Panc1 (cell line): ENCODE results near the gene TBC1D10B. TPM values are rescaled to one million over a fixed set of nuclear protein-coding genes. Genes with fewer than 3 reads are reported as not detected.

ENCODE experiments used
- ATAC-seq: fragments of 200-7000 bp; cut with Tn5 transposase; 2 replicates; pipeline ENCODE4 v1.9.1; 2020; ENCODE audit warnings: mild to moderate bottlenecking, moderate library complexity
- BruUV-seq: library from RNA; stranded (reverse); fragments of 400-500 nt; replicated peaks from 2 replicates; lab custom pipeline; 2021; lab: Mats Ljungman, UMichigan
- CTCF ChIA-PET: fragments of 300-600 bp; sonication (Branson Sonifier 250); formaldehyde crosslinking; loops from one replicate; lab custom pipeline; 2022; ENCODE audit warnings: antibody characterized with exemption; lab: Charles Lee
- POLR2A ChIA-PET: fragments of 300-600 bp; sonication (Branson Sonifier 250); formaldehyde crosslinking; loops from one replicate; lab custom pipeline; 2022; ENCODE audit warnings: antibody characterized with exemption; lab: Charles Lee
- DNase-seq: peaks from one replicate; pipeline ENCODE4 v3.0.0-alpha.2; 2010; ENCODE audit warnings: low read depth, low spot score
- H3K27ac ChIP-seq: 2 replicates; pipeline ENCODE4 v1.5.1; 2011; ENCODE audit warnings: mild to moderate bottlenecking, low read length, inconsistent platforms
- H3K27me3 ChIP-seq: fragments of 200-500 bp; sonication (Bioruptor generic); 2 replicates; pipeline ENCODE4 v1.6.0; 2014; ENCODE audit warnings: low read length, inconsistent platforms; ENCODE audit not compliant: control insufficient read depth, insufficient read depth
- H3K36me3 ChIP-seq: fragments of 200-500 bp; sonication (Bioruptor generic); 2 replicates; pipeline ENCODE4 v1.5.1; 2014; ENCODE audit warnings: inconsistent platforms, mild to moderate bottlenecking, low read length, moderate library complexity; ENCODE audit not compliant: control insufficient read depth, insufficient read depth
- H3K4me1 ChIP-seq: 2 replicates; pipeline ENCODE4 v1.5.1; 2011; ENCODE audit warnings: inconsistent platforms, mild to moderate bottlenecking, low read length, moderate library complexity; ENCODE audit not compliant: control insufficient read depth, insufficient read depth
- H3K4me3 ChIP-seq, 2 experiments: 2 replicates each; pipeline ENCODE4 v1.5.1; 2011 to 2012; ENCODE audit warnings: low read depth in 2 of 2, low read length in 2 of 2, mild to moderate bottlenecking in 2 of 2, inconsistent platforms in 1 of 2, moderate library complexity in 1 of 2
- H3K9me3 ChIP-seq: fragments of 200-500 bp; sonication (Bioruptor generic); 2 replicates; pipeline ENCODE4 v1.5.1; 2014; ENCODE audit warnings: low read depth, mild to moderate bottlenecking, inconsistent platforms, low read length, moderate library complexity; ENCODE audit not compliant: control insufficient read depth, insufficient read depth
- CTCF ChIP-seq: fragments of 450-650 bp; IDR thresholded peaks from 2 replicates; pipeline ENCODE4 v1.5.1; 2017; ENCODE audit warnings: mild to moderate bottlenecking
- POLR2AphosphoS5 ChIP-seq: IDR thresholded peaks from 2 replicates; pipeline ENCODE4 v1.6.1; 2012; ENCODE audit warnings: mild to moderate bottlenecking, low read depth, low read length, moderate library complexity
- REST ChIP-seq, 2 experiments: IDR thresholded peaks; 2 replicates each; pipeline ENCODE4 v1.6.1; 2011 to 2012; ENCODE audit warnings: low read depth in 2 of 2, control low read depth in 1 of 2, low read length in 1 of 2, mild to moderate bottlenecking in 1 of 2, moderate library complexity in 1 of 2; ENCODE audit not compliant: insufficient read depth in 1 of 2
- SIN3A ChIP-seq: IDR thresholded peaks from 2 replicates; pipeline ENCODE4 v1.6.1; 2012; ENCODE audit warnings: low read depth, mild to moderate bottlenecking, low read length, moderate library complexity, borderline replicate concordance; ENCODE audit not compliant: insufficient read depth
- TCF7L2 ChIP-seq: IDR thresholded peaks from 2 replicates; pipeline ENCODE4 v1.6.1; 2011; ENCODE audit warnings: mild to moderate bottlenecking, low read depth, low read length, inconsistent platforms
- in situ Hi-C: cut with HindIII; loops from 2 replicates; pipeline ENCODE4 v1.10.0; 2016; ENCODE audit warnings: low sequenced_read_pairs, low pct_unique_long_range_greater_than_20kb
- intact Hi-C: fragments of 100-400 bp; cut with micrococcal nuclease; formaldehyde crosslinking; loops from one replicate; pipeline ENCODE4 v1.10.0; 2022; ENCODE audit not compliant: unreplicated experiment
- total RNA-seq: library from RNA; stranded (reverse); gene quantifications from one replicate; pipeline ENCODE4 v1.2.1, GENCODE V29; 2021; ENCODE audit not compliant: unreplicated experiment

Gene TBC1D10B
- total RNA-seq, 1 experiment from 2014 or later: 52.6 TPM

GRCh38 chr16:30377812-30378235 lies 7.5 kb upstream of the TBC1D10B start:
- intact Hi-C loops: no loop called here
- CTCF ChIA-PET: interaction anchor here (0.8 kb wide), 1 partner anchor 29 kb away, joined by 4 read pairs; no protein-coding TSS in a partner anchor
- in situ Hi-C loops: no loop called here

GRCh38 chr16:30377050-30377811 lies 6.9 kb upstream of the TBC1D10B start:
- Histone ChIP-seq H3K27ac (peak overlapping the region; percentile 87), H3K9me3 (no peaks in the 10 kb centered on the region), H3K4me3 (peak overlapping the region; percentile 89 to 96), H3K4me1 (peaks cover 7% of the 10 kb centered on the region), H3K36me3 (no peaks in the 10 kb centered on the region; the same call in 1 of the 2 replicates), H3K27me3 (no peaks in the 10 kb centered on the region)
- BruUV-seq: TSS peak; percentile 49
- ChIA-PET POLR2A (interaction anchor here (0.6 kb wide), 1 partner anchor 21 kb away, joined by 13 read pairs; no protein-coding TSS in a partner anchor), CTCF (no interaction called here)
- intact Hi-C loops: no loop called here
- TF ChIP-seq POLR2AphosphoS5: no peak
- TF ChIP-seq TCF7L2: no peak
- no peak for TF ChIP-seq CTCF
- no peak for TF ChIP-seq REST (IDR thresholded peaks at IDR 0.05; ENCODE audit: insufficient read depth in 1 of 2, low read depth in 2 of 2, low read length in 1 of 2)
- TF ChIP-seq SIN3A: no peak
- no peak for DNase-seq
- in situ Hi-C loops: no loop called here
- ATAC-seq: no peak

More at GRCh38 chr16:30377812-30378235, 7.5 kb upstream of the TBC1D10B start:
- Histone ChIP-seq H3K27ac (peak overlapping the region; percentile 87), H3K36me3 (no peaks in the 10 kb centered on the region; the same call in 1 of the 2 replicates), H3K9me3 (no peaks in the 10 kb centered on the region), H3K4me1 (peaks cover 7% of the 10 kb centered on the region), H3K4me3 (peak overlapping the region; percentile 89 to 96), H3K27me3 (no peaks in the 10 kb centered on the region)
- BruUV-seq: no TSS peak
- TF ChIP-seq TCF7L2 (peak; percentile 61), POLR2AphosphoS5 (peak; percentile 46), CTCF (no peak)
- POLR2A ChIA-PET: interaction anchor here (0.6 to 0.7 kb wide), 4 partner anchors 8 to 259 kb away, joined by 3 to 7 read pairs (median 4); no protein-coding TSS in a partner anchor
- ATAC-seq (peak; percentile 83), DNase-seq (no peak)
